GM12878 (cell line): Measurements from ENCODE around the gene SLC35A1. TPM values are rescaled to one million over a fixed set of nuclear protein-coding genes. Genes with fewer than 3 reads are reported as not detected.

Experiments
- FOXM1 ChIP-seq: IDR thresholded peaks from 2 replicates; pipeline ENCODE4 v1.6.1; 2012; ENCODE audit warnings: low read depth, mild to moderate bottlenecking, inconsistent platforms, low read length, moderate library complexity
- ZSCAN29 ChIP-seq: fragments of 450-650 bp; IDR thresholded peaks from 2 replicates; pipeline ENCODE4 v1.6.1; 2017; ENCODE audit warnings: mild to moderate bottlenecking, moderate library complexity
- polyA plus RNA-seq, 11 experiments: library from polyadenylated mRNA; depleted of rRNA in 4 of 11; unstranded in 6 of 11; stranded (reverse) in 5 of 11; fragments of >200 nt; fragmentation: Nextera tagmentation in 4 of 11; fragmentation: Illumina TruSeq in 1 of 11; extraction: Ambion mirVana in 4 of 11; extraction: Trizol in 1 of 11; gene quantifications; 1 replicate in 1 of 11; 2 replicates in 10 of 11; pipeline versions ENCODE4 v1.2.1 to v1.2.3, GENCODE V29; 2011 to 2016; ENCODE audit warnings: inconsistent platforms in 2 of 11, missing spikeins in 2 of 11, low read depth in 1 of 11
- total RNA-seq, 4 experiments: library from RNA; depleted of rRNA in 3 of 4; stranded (reverse); fragments of >200 nt in 3 of 4; fragmentation: Illumina TruSeq in 1 of 4; extraction: Trizol in 1 of 4; gene quantifications; 2 replicates each; pipeline versions ENCODE4 v1.2.1 to v1.2.3, GENCODE V29; 2013 to 2021
- TF ChIP-seq, protein P1 (sequence below): fragments of 450-650 bp; IDR thresholded peaks from 2 replicates; pipeline ENCODE4 v1.6.1; 2017; ENCODE audit warnings: borderline replicate concordance
- TF ChIP-seq, protein P2 (sequence below): fragments of 450-650 bp; conservative IDR thresholded peaks from 2 replicates; pipeline ENCODE4 v1.6.1; 2017; ENCODE audit warnings: mild to moderate bottlenecking, moderate library complexity
- TF ChIP-seq, protein P3 (sequence below): fragments of 450-650 bp; IDR thresholded peaks from 2 replicates; pipeline ENCODE4 v1.6.1; 2017; ENCODE audit warnings: antibody characterized with exemption, mild to moderate bottlenecking, moderate library complexity

Gene SLC35A1
- total and polyA plus RNA-seq, 10 of the 15 experiments (the other 5 are each of a cell fraction or from before 2014, with no cell fraction given): 7.1 to 28.0 (median 12.4) TPM

DNA sequence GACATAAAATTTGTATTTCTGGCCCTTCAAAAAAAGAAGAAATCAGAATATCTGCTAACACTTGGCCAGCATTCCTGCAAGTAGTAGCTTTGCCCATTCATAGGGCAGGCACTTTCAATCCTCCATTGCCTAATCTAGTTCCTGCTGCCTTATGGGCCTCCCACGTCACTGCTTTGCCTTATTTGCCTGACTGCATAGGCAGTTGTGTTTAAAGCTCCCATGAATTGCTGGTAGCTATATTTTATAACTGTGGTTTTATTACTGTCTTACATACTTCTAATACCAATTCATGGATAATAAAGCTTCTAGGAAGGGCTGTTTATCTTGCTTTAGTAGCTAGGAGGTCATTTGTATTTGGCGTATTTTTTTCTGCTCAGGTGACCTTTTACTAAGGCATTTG is 7.7 kb upstream of the SLC35A1 start (continued):
- TF ChIP-seq, protein P1, sequence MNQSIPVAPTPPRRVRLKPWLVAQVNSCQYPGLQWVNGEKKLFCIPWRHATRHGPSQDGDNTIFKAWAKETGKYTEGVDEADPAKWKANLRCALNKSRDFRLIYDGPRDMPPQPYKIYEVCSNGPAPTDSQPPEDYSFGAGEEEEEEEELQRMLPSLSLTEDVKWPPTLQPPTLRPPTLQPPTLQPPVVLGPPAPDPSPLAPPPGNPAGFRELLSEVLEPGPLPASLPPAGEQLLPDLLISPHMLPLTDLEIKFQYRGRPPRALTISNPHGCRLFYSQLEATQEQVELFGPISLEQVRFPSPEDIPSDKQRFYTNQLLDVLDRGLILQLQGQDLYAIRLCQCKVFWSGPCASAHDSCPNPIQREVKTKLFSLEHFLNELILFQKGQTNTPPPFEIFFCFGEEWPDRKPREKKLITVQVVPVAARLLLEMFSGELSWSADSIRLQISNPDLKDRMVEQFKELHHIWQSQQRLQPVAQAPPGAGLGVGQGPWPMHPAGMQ: no peak
- TF ChIP-seq ZSCAN29: no peak
- TF ChIP-seq, protein P2, sequence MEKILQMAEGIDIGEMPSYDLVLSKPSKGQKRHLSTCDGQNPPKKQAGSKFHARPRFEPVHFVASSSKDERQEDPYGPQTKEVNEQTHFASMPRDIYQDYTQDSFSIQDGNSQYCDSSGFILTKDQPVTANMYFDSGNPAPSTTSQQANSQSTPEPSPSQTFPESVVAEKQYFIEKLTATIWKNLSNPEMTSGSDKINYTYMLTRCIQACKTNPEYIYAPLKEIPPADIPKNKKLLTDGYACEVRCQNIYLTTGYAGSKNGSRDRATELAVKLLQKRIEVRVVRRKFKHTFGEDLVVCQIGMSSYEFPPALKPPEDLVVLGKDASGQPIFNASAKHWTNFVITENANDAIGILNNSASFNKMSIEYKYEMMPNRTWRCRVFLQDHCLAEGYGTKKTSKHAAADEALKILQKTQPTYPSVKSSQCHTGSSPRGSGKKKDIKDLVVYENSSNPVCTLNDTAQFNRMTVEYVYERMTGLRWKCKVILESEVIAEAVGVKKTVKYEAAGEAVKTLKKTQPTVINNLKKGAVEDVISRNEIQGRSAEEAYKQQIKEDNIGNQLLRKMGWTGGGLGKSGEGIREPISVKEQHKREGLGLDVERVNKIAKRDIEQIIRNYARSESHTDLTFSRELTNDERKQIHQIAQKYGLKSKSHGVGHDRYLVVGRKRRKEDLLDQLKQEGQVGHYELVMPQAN: no peak
- no peak for TF ChIP-seq FOXM1
- TF ChIP-seq, protein P3, sequence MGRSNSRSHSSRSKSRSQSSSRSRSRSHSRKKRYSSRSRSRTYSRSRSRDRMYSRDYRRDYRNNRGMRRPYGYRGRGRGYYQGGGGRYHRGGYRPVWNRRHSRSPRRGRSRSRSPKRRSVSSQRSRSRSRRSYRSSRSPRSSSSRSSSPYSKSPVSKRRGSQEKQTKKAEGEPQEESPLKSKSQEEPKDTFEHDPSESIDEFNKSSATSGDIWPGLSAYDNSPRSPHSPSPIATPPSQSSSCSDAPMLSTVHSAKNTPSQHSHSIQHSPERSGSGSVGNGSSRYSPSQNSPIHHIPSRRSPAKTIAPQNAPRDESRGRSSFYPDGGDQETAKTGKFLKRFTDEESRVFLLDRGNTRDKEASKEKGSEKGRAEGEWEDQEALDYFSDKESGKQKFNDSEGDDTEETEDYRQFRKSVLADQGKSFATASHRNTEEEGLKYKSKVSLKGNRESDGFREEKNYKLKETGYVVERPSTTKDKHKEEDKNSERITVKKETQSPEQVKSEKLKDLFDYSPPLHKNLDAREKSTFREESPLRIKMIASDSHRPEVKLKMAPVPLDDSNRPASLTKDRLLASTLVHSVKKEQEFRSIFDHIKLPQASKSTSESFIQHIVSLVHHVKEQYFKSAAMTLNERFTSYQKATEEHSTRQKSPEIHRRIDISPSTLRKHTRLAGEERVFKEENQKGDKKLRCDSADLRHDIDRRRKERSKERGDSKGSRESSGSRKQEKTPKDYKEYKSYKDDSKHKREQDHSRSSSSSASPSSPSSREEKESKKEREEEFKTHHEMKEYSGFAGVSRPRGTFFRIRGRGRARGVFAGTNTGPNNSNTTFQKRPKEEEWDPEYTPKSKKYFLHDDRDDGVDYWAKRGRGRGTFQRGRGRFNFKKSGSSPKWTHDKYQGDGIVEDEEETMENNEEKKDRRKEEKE: no peak
